ENCODE results near the gene ANTKMT. TPM values are rescaled to one million over a fixed set of nuclear protein-coding genes. Genes with fewer than 3 reads are reported as not detected.
A peak's percentile ranks its signal among the peaks of the same experiment; 100 is the strongest.

ANTKMT gene
- total RNA-seq, 2 donors from 2014 or later, result 36.9 to 40.6 TPM

DNA sequence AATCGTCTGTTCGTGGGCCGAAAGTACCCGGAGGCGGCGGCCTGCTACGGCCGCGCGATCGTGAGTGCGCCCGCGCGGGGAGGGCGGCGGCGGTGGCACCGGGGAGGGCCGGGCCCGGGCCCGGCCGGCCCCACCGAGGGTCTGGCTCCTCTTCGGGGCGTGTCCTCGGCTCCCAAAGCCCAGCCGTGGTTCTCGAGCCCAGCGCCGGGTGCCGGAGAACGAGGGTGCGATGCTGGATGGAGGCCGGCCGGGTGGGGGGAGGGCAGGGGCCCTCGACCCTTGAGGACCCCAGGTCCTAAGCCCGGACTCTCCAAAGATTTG, 40.4 kb upstream of the ANTKMT start:
- Mint-ChIP-seq H3K27me3 (ENCODE audit: insufficient read depth) (no peaks in the 10 kb centered on the region), H3K4me1 (peaks cover 17% of the 10 kb centered on the region), H3K9me3 (no peaks in the 10 kb centered on the region), H3K27ac (peak overlapping the region; percentile 48), H3K4me3 (peak overlapping the region; percentile 73), H3K36me3 (ENCODE audit: low read depth) (peaks cover 22% of the 10 kb centered on the region)
- Histone ChIP-seq H3K9ac (ENCODE audit: extremely low read depth, low read length, poor library complexity, severe bottlenecking) (peak overlapping the region; percentile 76), H3K9me3 (ENCODE audit: control insufficient read depth, low read length) (no peaks in the 10 kb centered on the region), H3K4me3 (ENCODE audit: low read length) (peak overlapping the region; percentile 91), H3K27me3 (ENCODE audit: control insufficient read depth, insufficient read depth, low read length, poor library complexity, severe bottlenecking) (no peaks in the 10 kb centered on the region), H3K36me3 (ENCODE audit: control insufficient read depth, insufficient read depth, low read length) (peaks cover 27% of the 10 kb centered on the region), H3K4me1 (ENCODE audit: control insufficient read depth, insufficient read depth, low read length) (peaks cover 18% of the 10 kb centered on the region), H3K27ac (ENCODE audit: low read depth, low read length) (peak overlapping the region; percentile 17)
- DNase-seq, result peak; percentile 63
- 0% methylated on average over 12 to 38 of the region's 38 CpGs for WGBS, 2 experiments (ENCODE audit: insufficient coverage in 1 of 2, insufficient read length in 1 of 2)
- no peak for TF ChIP-seq CTCF (conservative IDR thresholded peaks at IDR 0.05)

- Histone ChIP-seq H3K36me3 (ENCODE audit: control insufficient read depth, insufficient read depth, low read length) (peaks cover 30% of the 10 kb centered on the region), H3K27ac (ENCODE audit: low read depth, low read length) (peak overlapping the region; percentile 17), H3K4me1 (ENCODE audit: control insufficient read depth, insufficient read depth, low read length) (peaks cover 18% of the 10 kb centered on the region), H3K4me3 (ENCODE audit: low read length) (peak overlapping the region; percentile 91), H3K9ac (ENCODE audit: extremely low read depth, low read length, poor library complexity, severe bottlenecking) (peak overlapping the region; percentile 76), H3K9me3 (ENCODE audit: control insufficient read depth, low read length) (no peaks in the 10 kb centered on the region), H3K27me3 (ENCODE audit: control insufficient read depth, insufficient read depth, low read length, poor library complexity, severe bottlenecking) (no peaks in the 10 kb centered on the region)
- peak overlapping the region; percentile 48 for H3K27ac Mint-ChIP-seq
- no peaks in the 10 kb centered on the region for H3K27me3 Mint-ChIP-seq (ENCODE audit: insufficient read depth)
- peak; percentile 21 for TF ChIP-seq CTCF (conservative IDR thresholded peaks at IDR 0.05)
- WGBS, 2 experiments (ENCODE audit: insufficient coverage in 1 of 2, insufficient read length in 1 of 2), result 64 to 76% methylated on average over 35 to 44 of the region's 44 CpGs
- DNase-seq, result peak; percentile 73
- H3K36me3 Mint-ChIP-seq (ENCODE audit: low read depth), result peaks cover 28% of the 10 kb centered on the region
- no peaks in the 10 kb centered on the region for H3K9me3 Mint-ChIP-seq
- H3K4me1 Mint-ChIP-seq, result peaks cover 17% of the 10 kb centered on the region
- peak overlapping the region; percentile 73 for H3K4me3 Mint-ChIP-seq
Measured at GRCh38 chr16:680967-681745, 39.8 kb upstream of the ANTKMT start.

DNA sequence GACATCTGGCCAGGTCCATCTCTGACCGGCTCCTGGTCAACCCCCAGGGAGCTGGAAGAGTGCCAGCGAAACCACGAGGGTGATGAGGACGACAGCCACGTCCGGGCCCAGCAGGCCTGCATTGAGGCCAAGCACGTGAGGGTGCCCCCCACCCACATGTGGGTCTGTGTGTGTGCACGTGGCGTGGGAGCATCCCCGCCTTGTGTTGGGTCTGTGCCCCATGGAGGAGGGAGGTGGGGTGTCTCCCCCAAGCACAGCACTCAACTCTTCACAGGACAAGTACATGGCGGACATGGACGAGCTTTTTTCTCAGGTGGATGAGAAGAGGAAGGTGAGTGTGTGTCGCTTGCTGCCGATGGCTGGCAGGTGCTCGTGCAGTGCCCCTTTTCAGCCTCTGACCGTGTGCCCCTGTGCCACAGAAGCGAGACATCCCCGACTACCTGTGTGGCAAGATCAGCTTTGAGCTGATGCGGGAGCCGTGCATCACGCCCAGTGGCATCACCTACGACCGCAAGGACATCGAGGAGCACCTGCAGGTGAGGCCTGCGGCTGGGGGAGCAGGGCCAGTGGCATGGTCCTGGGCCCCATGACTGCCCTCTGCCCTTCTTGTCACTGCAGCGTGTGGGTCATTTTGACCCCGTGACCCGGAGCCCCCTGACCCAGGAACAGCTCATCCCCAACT, 39.1 kb upstream of the ANTKMT start:
- Histone ChIP-seq H3K27me3 (ENCODE audit: control insufficient read depth, insufficient read depth, low read length, poor library complexity, severe bottlenecking) (no peaks in the 10 kb centered on the region), H3K4me3 (ENCODE audit: low read length) (peak overlapping the region; percentile 91), H3K9ac (ENCODE audit: extremely low read depth, low read length, poor library complexity, severe bottlenecking) (no peak overlapping the region), H3K36me3 (ENCODE audit: control insufficient read depth, insufficient read depth, low read length) (peaks cover 36% of the 10 kb centered on the region), H3K27ac (ENCODE audit: low read depth, low read length) (no peak overlapping the region), H3K9me3 (ENCODE audit: control insufficient read depth, low read length) (no peaks in the 10 kb centered on the region), H3K4me1 (ENCODE audit: control insufficient read depth, insufficient read depth, low read length) (peaks cover 18% of the 10 kb centered on the region)
- Mint-ChIP-seq H3K4me1 (peaks cover 17% of the 10 kb centered on the region), H3K27ac (peak overlapping the region; percentile 48), H3K27me3 (ENCODE audit: insufficient read depth) (no peaks in the 10 kb centered on the region), H3K4me3 (peak overlapping the region; percentile 73), H3K36me3 (ENCODE audit: low read depth) (peaks cover 31% of the 10 kb centered on the region), H3K9me3 (no peaks in the 10 kb centered on the region)
- DNase-seq, result no peak
- WGBS, 2 experiments (ENCODE audit: insufficient coverage in 1 of 2, insufficient read length in 1 of 2), result 94 to 97% methylated on average over 17 to 28 of the region's 28 CpGs
- TF ChIP-seq CTCF (conservative IDR thresholded peaks at IDR 0.05), result no peak
